Mucosa of descending colon (tissue), 3 donors: ENCODE results near the gene NPEPPS. TPM values are rescaled to one million over a fixed set of nuclear protein-coding genes. Genes with fewer than 3 reads are reported as not detected.
A peak's percentile ranks its signal among the peaks of the same experiment; 100 is the strongest.

Experiments used
- ATAC-seq: fragments of 200-7000 bp; cut with Tn5 transposase; one replicate; pipeline ENCODE4 v1.9.1; 2020; ENCODE audit warnings: mild to moderate bottlenecking, moderate library complexity
- DNase-seq, 3 donors: peaks; one replicate each; pipeline ENCODE4 v3.0.0-alpha.2; 2020
- H3K36me3 ChIP-seq: fragments of 200-600 bp; one replicate; pipeline ENCODE4 v1.8.0; 2021; ENCODE audit warnings: low read depth, mild to moderate bottlenecking
- H3K4me1 ChIP-seq: fragments of 200-600 bp; one replicate; pipeline ENCODE4 v1.8.0; 2021; ENCODE audit warnings: low read depth, mild to moderate bottlenecking
- H3K4me3 ChIP-seq: fragments of 200-600 bp; one replicate; pipeline ENCODE4 v1.8.0; 2021; ENCODE audit warnings: mild to moderate bottlenecking
- H3K9me3 ChIP-seq: fragments of 200-600 bp; one replicate; pipeline ENCODE4 v1.8.0; 2021; ENCODE audit warnings: mild to moderate bottlenecking
- intact Hi-C, 2 donors: fragments of 100-400 bp; cut with DNase I in 1 of 2; cut with micrococcal nuclease in 1 of 2; formaldehyde crosslinking; loops; one replicate each; pipeline versions ENCODE4 v1.11.0 to v1.11.1; 2022; cut with DNase I, micrococcal nuclease
- total RNA-seq, 3 donors: library from RNA; stranded (reverse); fragmentation: NEBNext Ultra II Directional in 2 of 3; extraction: Animal tissue kit (Norgen Biotek cat#: 25700) in 2 of 3; gene quantifications; one replicate each; pipeline versions ENCODE4 v1.2.1 to v1.2.4, GENCODE V29; 2021 to 2023
- TF ChIP-seq, protein P1 (sequence below): fragments of 200-600 bp; IDR thresholded peaks from one replicate; pipeline ENCODE4 v1.8.0; 2022; ENCODE audit warnings: antibody characterized with exemption, mild to moderate bottlenecking
- donor health status: DM: no; HTN: no; CAD: no; lungs with moderate emphysema.
- donor health status: DM: no; HTN: no; CAD: no.
- donor health status: DM: no; HTN: yes; CAD: no.

Gene NPEPPS
- total RNA-seq, 3 donors from 2014 or later, result 138 to 187 (median 160) TPM

GRCh38 chr17:47615766-47616424, 85.0 kb downstream of the NPEPPS start:
- no peaks in the 10 kb centered on the region for H3K9me3 ChIP-seq
- DNase-seq, result no peak
- H3K4me3 ChIP-seq, result no peak overlapping the region
- intact Hi-C loops, result loop anchor here in 1 of 2 donors (10.0 kb wide), 1 partner anchor 391 kb away; no protein-coding TSS in a partner anchor
- H3K4me1 ChIP-seq, result no peaks in the 10 kb centered on the region
- peaks cover 9% of the 10 kb centered on the region for H3K36me3 ChIP-seq
- TF ChIP-seq, protein P1, sequence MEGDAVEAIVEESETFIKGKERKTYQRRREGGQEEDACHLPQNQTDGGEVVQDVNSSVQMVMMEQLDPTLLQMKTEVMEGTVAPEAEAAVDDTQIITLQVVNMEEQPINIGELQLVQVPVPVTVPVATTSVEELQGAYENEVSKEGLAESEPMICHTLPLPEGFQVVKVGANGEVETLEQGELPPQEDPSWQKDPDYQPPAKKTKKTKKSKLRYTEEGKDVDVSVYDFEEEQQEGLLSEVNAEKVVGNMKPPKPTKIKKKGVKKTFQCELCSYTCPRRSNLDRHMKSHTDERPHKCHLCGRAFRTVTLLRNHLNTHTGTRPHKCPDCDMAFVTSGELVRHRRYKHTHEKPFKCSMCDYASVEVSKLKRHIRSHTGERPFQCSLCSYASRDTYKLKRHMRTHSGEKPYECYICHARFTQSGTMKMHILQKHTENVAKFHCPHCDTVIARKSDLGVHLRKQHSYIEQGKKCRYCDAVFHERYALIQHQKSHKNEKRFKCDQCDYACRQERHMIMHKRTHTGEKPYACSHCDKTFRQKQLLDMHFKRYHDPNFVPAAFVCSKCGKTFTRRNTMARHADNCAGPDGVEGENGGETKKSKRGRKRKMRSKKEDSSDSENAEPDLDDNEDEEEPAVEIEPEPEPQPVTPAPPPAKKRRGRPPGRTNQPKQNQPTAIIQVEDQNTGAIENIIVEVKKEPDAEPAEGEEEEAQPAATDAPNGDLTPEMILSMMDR, result no peak
- peak; percentile 75 for ATAC-seq

- DNase-seq (no peak), ATAC-seq (no peak)
- Histone ChIP-seq H3K4me1 (no peaks in the 10 kb centered on the region), H3K36me3 (no peaks in the 10 kb centered on the region), H3K4me3 (no peak overlapping the region), H3K9me3 (no peaks in the 10 kb centered on the region)
- intact Hi-C loops, result loop anchor here in 1 of 2 donors (10.0 kb wide), 1 partner anchor 394 kb away; no protein-coding TSS in a partner anchor
- TF ChIP-seq, protein P1, result no peak
These were observed 87.5 kb downstream of the NPEPPS start for GRCh38 chr17:47618410-47618809.

DNA sequence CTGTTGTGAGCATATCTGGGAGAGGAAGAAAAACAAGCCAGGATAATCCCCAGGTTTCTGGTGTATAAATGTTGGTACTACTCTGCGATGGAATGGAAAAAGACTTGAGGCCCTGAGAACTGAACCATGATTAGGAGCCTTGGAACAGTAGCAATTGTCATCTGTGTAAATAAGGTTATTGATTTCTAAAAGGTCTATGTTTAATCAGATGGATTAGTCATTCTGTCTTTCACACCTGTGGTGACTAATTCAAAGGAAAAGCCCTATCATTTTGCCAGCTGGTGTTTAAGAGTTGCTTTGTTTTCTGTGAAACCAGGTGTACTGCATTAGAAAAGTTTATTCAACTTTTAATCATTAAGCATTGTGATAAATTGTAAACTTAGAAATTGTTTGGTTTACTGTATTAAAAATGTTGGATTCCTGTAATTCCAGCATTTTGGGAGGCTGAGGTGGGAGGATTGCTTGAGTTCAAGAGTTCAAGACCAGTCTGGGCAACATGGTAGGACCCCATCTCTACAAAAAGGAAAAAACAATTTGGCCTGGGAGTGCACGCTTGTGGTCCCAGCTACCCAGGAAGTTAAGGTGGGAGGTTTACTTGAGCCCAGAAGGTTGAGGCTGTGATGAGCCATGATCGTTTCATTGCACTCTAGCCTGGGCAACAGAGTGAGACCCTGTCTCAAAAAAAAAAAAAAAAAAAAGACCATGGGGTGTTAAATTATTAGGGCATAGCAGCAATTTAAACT, 89.8 kb downstream of the NPEPPS start:
- TF ChIP-seq, protein P1, result no peak
- no peaks in the 10 kb centered on the region for H3K9me3 ChIP-seq
- H3K36me3 ChIP-seq, result no peaks in the 10 kb centered on the region
- no peak for ATAC-seq
- intact Hi-C loops, result no loop called here
- no peaks in the 10 kb centered on the region for H3K4me1 ChIP-seq
- no peak overlapping the region for H3K4me3 ChIP-seq
- DNase-seq, result no peak

DNA sequence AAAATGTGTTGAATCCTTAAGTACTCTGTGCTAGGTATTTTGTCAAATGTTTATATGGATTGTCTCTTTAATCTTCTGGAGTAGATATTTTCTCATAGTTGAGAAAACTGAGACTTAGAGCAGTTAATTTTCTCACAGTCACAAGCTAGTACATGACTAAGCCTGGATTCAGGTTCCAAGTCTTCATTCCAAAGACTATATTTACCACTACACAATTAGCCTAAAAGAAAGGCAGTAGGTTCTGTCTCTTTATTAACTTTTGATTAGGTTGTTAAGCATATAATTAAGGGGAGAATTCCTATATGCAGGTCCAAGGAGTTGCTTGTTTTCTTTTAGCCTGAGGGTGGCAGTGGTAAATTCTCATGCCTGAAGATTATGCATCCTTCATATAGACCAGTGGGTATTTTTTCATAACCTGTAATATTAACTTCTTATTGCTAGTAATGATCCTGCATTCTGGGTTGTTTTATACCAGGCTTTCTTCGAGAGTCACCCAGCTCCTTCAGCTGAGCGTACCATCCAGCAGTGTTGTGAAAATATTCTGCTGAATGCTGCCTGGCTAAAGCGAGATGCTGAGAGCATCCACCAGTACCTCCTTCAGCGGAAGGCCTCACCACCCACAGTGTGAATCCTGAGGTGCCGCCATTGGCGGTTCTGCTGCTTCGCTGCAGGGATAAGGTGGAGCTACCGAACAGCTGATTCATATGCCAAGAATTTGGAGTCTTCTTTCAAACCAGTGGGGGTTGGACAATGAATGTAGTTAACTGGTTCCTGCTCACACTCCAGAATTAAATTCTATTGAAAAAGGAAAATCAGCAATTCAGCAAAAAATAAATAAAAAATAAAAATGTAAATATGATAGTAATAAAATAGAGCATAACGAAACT, 90.6 kb downstream of the NPEPPS start:
- Histone ChIP-seq H3K9me3 (no peaks in the 10 kb centered on the region), H3K4me1 (no peaks in the 10 kb centered on the region), H3K4me3 (no peak overlapping the region), H3K36me3 (no peaks in the 10 kb centered on the region)
- TF ChIP-seq, protein P1, result no peak
- no peak for DNase-seq
- ATAC-seq, result no peak
- intact Hi-C loops, result no loop called here

DNA sequence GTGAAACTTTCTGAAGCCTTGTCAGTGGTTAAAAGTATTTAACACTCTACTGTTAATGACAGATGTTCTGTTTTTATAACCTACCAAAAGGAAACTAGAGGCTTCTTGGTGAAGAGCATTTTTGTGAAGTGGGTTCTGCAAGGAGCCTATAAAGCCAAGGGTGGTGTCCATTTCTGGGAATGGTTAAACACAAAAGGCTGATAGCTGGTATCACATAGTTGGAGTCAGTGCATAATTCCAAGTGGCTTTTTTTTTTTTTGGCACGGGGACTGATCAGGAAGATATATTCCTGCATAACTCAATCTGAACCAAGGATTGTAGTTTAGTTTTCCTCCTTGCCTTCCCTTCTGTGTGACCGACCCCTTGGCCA, 91.3 kb downstream of the NPEPPS start:
- ATAC-seq (no peak), DNase-seq (no peak)
- Histone ChIP-seq H3K36me3 (no peaks in the 10 kb centered on the region), H3K4me3 (no peak overlapping the region), H3K4me1 (no peaks in the 10 kb centered on the region), H3K9me3 (no peaks in the 10 kb centered on the region)
- TF ChIP-seq, protein P1, result no peak
- intact Hi-C loops, result no loop called here
